Osteocyte (in vitro differentiated cells): ENCODE measurements around the gene ZNF225. TPM values are rescaled to one million over a fixed set of nuclear protein-coding genes. Genes with fewer than 3 reads are reported as not detected.

Experiments
- DNase-seq: peaks from one replicate; pipeline ENCODE4 v3.0.0; 2021; ENCODE audit warnings: mixed read lengths; ENCODE audit not compliant: unreplicated experiment; ENCODE audit errors: extremely low spot score
- H3K27ac Mint-ChIP-seq: one replicate; pipeline ENCODE4 v1.8.0; 2021; ENCODE audit warnings: mild to moderate bottlenecking, mixed read lengths; ENCODE audit not compliant: unreplicated experiment
- H3K27me3 Mint-ChIP-seq: one replicate; pipeline ENCODE4 v1.8.0; 2021; ENCODE audit warnings: mixed read lengths; ENCODE audit not compliant: unreplicated experiment
- H3K36me3 Mint-ChIP-seq: one replicate; pipeline ENCODE4 v1.8.0; 2021; ENCODE audit warnings: mixed read lengths; ENCODE audit not compliant: unreplicated experiment
- H3K4me1 Mint-ChIP-seq: one replicate; pipeline ENCODE4 v1.8.0; 2021; ENCODE audit warnings: mixed read lengths; ENCODE audit not compliant: unreplicated experiment
- H3K4me3 Mint-ChIP-seq: one replicate; pipeline ENCODE4 v1.8.0; 2021; ENCODE audit warnings: mild to moderate bottlenecking, moderate library complexity, mixed read lengths; ENCODE audit not compliant: unreplicated experiment
- H3K9me3 Mint-ChIP-seq: one replicate; pipeline ENCODE4 v1.8.0; 2021; ENCODE audit warnings: mixed read lengths; ENCODE audit not compliant: unreplicated experiment
- total RNA-seq: library from RNA; stranded (reverse); gene quantifications from 2 replicates; pipeline ENCODE4 v1.2.1, GENCODE V29; 2021
- TF ChIP-seq, protein P1 (sequence below): fragments of 200-600 bp; sonication (generic); IDR thresholded peaks from 2 replicates; pipeline ENCODE4 v1.5.0; 2021; ENCODE audit warnings: antibody characterized with exemption, mild to moderate bottlenecking, moderate library complexity

ZNF225 gene
- total RNA-seq, 1 donor from 2014 or later = 6.1 TPM

DNA sequence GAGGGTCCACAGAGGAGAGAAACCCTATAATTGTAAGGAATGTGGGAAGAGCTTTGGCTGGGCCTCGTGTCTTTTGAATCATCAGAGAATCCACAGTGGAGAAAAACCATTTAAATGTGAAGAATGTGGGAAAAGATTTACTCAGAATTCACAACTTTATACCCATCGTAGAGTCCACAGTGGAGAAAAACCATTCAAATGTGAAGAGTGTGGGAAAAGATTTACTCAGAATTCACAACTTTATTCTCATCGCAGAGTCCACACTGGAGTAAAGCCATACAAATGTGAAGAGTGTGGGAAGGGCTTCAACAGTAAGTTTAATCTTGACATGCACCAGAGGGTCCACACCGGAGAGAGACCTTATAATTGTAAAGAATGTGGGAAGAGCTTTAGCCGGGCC is 18.8 kb downstream of the ZNF225 start:
- Mint-ChIP-seq H3K36me3 (peaks cover 38% of the 10 kb centered on the region), H3K4me3 (no peak overlapping the region), H3K27me3 (no peaks in the 10 kb centered on the region), H3K4me1 (no peaks in the 10 kb centered on the region), H3K27ac (no peak overlapping the region), H3K9me3 (peaks cover 43% of the 10 kb centered on the region)
- DNase-seq = no peak
- TF ChIP-seq, protein P1, sequence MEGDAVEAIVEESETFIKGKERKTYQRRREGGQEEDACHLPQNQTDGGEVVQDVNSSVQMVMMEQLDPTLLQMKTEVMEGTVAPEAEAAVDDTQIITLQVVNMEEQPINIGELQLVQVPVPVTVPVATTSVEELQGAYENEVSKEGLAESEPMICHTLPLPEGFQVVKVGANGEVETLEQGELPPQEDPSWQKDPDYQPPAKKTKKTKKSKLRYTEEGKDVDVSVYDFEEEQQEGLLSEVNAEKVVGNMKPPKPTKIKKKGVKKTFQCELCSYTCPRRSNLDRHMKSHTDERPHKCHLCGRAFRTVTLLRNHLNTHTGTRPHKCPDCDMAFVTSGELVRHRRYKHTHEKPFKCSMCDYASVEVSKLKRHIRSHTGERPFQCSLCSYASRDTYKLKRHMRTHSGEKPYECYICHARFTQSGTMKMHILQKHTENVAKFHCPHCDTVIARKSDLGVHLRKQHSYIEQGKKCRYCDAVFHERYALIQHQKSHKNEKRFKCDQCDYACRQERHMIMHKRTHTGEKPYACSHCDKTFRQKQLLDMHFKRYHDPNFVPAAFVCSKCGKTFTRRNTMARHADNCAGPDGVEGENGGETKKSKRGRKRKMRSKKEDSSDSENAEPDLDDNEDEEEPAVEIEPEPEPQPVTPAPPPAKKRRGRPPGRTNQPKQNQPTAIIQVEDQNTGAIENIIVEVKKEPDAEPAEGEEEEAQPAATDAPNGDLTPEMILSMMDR = no peak

DNA sequence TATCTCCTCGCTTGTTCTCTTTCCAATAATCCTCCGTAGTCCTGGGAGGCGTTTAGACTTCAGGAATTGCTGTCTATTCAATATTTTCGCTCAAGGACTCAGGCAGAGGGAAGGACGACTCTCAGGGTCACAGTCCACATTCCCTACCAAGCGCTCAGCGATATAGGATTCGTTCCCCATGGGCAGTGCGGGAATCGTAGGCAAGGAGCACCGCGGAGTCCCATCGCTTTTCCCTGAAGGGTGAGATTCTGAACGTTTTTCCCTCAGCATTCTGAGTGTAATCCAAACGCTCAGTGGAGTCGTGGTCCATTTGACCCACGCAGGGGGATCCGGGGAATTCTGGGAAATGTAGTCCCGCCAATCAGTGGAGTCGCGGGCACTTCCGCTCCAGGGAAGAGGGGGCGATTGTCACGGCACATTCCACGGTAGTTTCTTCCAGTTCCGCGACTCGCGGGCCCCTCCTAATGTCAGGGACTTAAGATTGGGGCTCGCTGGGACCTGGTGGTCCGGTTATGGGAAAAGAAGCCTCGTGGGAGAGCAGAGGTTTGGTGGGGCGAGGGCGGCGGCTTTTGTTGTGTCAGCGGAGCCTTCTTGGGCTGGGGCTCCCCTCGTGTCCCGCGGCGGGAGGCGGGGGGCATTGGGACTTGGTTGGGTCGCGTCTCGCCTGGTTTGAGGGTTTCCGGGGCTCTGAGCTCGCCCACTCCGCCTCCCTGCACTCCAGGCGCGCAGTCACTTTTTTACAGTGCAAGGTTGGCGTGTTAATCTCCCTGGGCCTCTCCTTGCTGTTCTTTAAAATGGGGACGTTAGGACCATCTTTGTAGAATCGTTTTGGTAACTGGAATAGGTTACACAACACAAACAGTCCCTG is 28.2 kb downstream of the ZNF225 start, which contains the start of gene ZNF234:
Gene ZNF234 (plus strand): TSS at position 364 of the 868 bp plus-strand sequence. CDS start 3,079 bp downstream, outside the sequence.
- H3K36me3 Mint-ChIP-seq = peaks cover 16% of the 10 kb centered on the region
- H3K27ac Mint-ChIP-seq = peak within 1 kb of the TSS; percentile 95
- peaks cover 24% of the 10 kb centered on the region for H3K4me1 Mint-ChIP-seq
- no peaks in the 10 kb centered on the region for H3K9me3 Mint-ChIP-seq
- no peaks in the 10 kb centered on the region for H3K27me3 Mint-ChIP-seq
- DNase-seq = peak; percentile 90
- TF ChIP-seq, protein P1 = peak; percentile 8
- H3K4me3 Mint-ChIP-seq = peak within 1 kb of the TSS; percentile 95

DNA sequence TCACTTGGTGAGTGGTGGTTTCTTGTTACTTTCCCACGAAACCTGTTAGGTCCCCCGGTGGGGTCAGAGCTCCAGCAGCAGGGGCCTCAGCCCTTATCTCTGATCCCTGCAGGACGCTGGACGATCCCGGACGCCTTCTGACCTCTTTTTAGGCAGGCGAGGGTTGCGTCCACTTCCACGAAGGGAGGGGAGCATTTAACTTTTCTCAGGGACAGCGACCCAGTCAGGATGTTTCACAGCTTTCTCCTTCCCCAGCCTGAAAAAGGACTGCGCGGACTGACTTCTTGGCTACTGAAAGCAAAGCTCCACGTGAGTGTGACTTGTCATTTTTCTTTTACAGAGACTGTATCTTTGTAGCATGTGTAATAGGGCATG is 28.8 kb downstream of the ZNF225 start:
- no peak for DNase-seq
- Mint-ChIP-seq H3K4me1 (peaks cover 24% of the 10 kb centered on the region), H3K36me3 (peaks cover 16% of the 10 kb centered on the region), H3K27ac (peak overlapping the region; percentile 95), H3K4me3 (peak overlapping the region; percentile 95), H3K27me3 (no peaks in the 10 kb centered on the region), H3K9me3 (no peaks in the 10 kb centered on the region)
- TF ChIP-seq, protein P1 = no peak

DNA sequence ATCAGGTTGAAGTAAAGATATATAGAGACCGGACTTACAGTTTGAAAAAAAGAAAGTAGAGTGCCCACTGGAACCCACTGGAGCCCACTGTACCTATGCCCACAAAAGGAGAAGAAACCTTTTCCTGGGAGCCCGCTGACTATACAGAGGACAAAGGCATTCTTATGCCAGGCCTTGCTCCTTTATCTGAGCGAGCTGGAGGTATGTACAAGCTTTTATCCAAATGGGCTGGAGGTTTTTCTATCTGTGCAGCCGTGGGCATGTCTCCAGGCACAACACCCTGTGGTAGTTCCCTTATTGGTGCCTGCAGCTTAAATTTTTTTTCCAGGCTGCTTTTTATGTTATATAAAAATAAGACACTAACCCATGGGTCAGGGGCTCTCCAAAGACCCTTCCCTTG is 36.6 kb downstream of the ZNF225 start:
- Mint-ChIP-seq H3K4me1 (no peaks in the 10 kb centered on the region), H3K9me3 (peaks cover 10% of the 10 kb centered on the region), H3K4me3 (no peak overlapping the region), H3K27me3 (no peaks in the 10 kb centered on the region), H3K27ac (no peak overlapping the region), H3K36me3 (peaks cover 66% of the 10 kb centered on the region)
- DNase-seq = no peak
- TF ChIP-seq, protein P1 = no peak

DNA sequence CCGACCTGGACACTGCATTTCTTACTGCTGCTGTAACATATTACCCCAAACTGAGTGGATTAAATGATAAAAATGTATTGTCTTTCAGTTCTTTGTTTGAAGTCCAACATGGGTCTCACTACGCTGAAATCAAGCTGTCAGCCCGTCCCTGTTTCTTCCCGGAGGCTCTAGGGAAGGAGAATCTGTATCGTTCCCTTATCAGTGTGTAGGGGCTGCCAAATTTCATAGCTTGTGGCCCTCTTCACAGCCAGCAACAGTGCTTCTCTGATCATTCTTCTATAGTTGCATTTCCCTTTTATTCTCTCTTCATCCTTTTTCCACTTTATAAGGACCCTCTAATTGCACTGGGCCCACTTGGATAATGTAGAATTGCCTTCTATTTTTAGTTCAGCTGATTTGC is 38.3 kb downstream of the ZNF225 start:
- TF ChIP-seq, protein P1 = no peak
- Mint-ChIP-seq H3K9me3 (peaks cover 17% of the 10 kb centered on the region), H3K4me1 (no peaks in the 10 kb centered on the region), H3K4me3 (no peak overlapping the region), H3K27me3 (no peaks in the 10 kb centered on the region), H3K27ac (no peak overlapping the region), H3K36me3 (peaks cover 67% of the 10 kb centered on the region)
- DNase-seq = no peak
